ENCODE results near the gene FRMD1.

FRMD1 gene

DNA sequence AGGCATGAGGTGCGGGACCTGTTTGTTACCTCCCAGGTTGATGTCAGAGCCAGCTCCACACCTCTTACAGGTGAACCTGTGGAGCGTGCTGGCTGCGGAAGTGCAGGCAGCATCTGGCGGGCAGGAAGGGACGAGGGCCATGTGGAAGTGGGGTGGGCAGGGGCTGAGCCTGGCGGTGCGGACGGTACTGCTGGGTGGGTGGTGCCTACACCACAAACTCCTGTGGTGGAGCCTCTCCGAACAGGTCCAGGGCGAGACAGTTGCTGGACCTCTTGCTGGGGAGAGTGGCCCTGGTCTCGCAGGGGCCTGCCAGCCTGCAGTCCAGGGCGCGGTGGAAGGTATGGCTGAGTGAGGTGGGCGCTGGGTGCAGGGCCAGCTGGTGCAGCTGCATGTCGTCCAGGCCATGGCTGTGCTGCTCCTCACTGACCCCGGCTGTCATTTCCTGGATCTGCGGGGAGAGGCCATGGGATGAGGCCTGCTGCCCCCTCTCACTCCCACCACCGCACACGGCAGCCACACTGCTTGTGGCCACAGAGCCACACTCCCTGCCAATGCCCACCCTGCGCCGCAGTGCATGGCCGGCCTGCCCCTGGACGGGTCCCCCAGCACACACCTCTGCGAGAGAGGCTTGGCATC is 22.0 kb downstream of the FRMD1 start:
- no peak for DNase-seq (ENCODE audit: low read depth in 1 of 2, low spot score in 1 of 2)

DNA sequence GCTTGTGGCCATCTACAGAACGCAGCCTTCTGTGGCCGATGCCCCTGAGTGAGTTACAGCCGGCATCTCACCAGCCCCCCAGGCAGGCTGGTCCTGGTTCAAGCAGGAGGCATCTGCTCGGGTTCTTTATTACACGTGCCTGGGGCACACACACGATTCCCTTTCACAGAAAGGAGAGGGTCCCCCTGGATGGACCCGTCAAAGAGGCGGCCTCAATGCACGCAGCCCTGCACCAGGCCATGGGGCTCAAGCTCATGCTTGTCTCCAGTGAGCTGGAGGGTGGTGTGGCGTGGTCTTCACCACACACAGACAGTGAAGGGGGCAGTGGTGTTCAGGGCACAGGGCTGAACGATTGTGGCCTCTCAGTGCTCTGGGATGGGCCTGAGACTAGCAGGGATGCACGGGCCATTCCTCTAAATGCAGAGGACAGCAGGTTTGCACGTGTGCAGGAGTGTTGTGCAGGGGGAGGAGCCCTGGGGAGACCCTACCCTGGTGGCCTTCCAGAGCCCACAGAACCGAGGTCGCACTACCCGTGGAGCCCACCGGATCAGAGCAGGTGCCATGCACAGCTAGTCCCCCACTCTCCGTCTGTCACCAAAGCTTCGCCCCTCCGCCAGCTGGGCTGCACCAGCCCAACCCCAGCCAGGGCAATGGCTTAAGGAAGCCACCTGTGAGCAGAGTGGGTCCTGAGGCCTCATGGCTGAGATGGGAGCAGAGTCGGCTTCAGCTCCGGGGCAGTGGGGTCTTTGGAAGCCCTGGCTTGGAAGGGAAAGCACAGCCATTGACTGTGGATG is 23.1 kb downstream of the FRMD1 start:
- DNase-seq (ENCODE audit: low read depth in 1 of 2, low spot score in 1 of 2) = no peak

DNA sequence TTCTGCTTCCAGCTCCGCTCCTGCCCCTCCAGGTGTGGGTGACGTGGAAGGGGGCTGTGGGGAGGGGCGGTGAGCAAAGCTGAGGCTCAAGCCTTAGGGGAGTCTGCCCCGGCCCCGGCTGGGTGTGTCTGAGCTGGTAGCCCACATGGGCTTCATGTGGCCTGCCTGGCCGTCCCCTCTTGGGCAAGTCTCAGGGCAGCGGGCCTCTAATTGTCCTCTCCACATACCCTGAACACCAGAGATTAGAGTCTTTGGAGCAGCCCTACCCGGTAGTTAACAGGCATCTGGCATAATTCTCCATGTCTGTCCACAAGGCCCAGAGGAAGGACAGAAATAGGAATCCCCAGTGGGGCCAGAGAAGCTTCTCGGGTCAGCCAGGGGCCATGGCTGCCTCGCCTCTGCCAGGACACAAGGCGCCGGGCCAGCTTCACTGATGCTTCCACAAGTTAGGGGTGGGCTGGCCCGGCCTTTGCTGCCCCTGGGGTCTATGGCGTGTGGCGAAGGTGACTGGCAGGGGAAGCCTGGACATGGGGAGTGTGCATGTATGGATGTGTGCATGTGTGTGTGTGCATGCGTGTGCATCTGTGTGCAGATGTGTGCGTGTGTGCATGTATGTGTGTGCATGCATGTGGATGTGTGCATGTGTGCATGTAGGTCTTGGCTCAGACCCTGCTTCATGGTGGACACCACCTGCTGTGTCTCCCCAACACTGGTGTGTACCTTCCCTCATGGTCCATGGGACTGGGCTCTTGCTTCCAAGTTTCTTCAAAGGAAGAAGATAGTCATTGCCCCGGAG is 24.0 kb downstream of the FRMD1 start:
- no peak for DNase-seq (ENCODE audit: low read depth in 1 of 2, low spot score in 1 of 2)

DNA sequence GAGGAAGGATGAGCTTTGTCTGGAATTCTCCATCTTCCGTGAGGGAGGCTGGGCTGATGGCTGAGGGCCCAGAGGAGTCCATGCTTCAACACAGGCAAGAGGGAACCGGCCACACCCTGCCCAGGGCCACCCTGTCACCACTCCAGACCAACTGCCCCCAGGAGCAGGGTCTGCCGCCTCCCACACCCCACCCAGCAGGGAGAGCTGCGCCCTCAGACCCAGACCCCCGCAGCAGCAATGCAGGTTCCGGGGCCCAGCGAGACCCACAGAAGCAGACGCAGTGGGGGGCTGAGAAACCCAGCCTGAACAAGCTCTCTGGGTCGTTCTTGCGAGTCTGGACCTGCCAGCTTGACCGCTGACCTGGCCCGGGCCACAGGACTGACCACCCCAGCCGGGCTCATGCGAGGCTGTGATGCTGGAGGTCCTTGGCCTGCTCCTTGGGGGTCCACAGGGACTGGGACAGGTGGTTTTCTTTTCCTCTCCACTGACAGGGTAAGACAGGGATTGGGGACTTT is 25.0 kb downstream of the FRMD1 start:
- DNase-seq (ENCODE audit: low read depth in 1 of 2, low spot score in 1 of 2) = no peak

DNA sequence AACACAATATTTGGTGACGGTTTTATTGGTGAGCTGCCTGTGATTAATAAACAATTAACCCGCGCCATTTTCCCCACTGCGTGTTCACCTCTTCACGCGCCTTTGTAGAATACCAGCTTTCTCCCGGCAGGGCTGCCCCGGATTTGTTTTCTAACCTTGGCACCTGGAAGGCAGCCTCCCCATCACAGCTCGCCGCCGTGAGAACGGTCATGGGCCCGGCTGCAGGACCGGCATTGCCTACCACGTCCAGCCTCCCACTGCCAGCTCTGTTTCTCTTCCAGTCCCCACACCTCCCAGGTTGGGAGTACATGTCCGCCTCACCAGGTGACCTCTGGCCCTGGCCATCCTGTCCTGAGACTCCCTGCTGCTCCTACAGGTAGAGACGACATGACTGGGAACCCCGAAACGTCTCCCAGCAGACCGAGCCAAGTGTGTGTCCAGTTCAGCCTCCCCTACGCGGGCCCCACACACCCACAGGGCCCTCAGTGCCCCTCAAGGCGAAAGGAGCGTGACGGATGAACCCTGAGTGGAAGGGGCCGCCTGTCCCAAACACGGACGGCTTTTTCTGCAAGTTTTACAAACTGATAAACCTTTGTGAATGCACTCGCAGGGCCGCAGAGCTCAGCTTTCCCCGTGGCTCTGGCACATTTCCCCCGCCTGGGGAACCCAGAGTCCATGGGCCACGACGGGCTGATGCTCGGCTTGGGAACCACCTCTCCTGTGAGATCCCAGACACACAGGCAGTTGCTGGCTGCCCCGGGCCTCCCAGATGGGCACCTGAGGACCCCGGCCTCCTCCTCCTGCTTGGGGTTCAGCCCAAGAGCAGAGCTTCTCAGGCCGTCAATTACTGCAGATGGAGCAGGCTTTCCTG is 25.7 kb downstream of the FRMD1 start:
- no peak for DNase-seq (ENCODE audit: low read depth in 1 of 2, low spot score in 1 of 2)

DNA sequence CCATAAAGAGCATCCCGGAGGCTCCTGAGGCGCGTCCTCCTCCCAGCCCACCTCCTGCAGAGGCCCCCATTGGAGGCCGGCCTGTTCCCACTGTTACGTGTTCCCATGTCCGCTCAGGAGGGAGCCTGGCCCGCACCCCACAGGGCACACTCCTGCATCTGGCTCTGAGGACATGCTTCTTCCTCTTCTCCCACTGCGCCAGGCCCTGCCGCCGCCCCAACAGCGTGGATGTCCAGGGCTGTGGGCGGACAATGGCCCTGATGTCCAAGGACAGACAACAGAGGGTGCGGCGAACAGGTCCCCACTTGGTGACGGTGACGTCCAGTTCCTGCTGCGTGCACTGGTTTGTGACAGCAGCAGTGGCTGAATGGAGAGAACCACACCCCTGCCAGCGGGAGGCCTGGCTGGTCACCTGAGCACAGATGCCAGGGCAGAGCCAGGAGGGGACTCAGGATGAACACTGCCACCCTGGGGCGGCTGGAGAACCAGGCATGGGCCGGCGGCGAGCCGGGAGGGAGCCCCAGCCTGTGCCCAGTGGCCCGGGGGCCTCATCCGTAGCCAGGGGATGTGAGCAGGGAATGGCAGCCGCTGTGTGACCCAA is 26.6 kb downstream of the FRMD1 start:
- no peak for DNase-seq (ENCODE audit: low read depth in 1 of 2, low spot score in 1 of 2)

DNA sequence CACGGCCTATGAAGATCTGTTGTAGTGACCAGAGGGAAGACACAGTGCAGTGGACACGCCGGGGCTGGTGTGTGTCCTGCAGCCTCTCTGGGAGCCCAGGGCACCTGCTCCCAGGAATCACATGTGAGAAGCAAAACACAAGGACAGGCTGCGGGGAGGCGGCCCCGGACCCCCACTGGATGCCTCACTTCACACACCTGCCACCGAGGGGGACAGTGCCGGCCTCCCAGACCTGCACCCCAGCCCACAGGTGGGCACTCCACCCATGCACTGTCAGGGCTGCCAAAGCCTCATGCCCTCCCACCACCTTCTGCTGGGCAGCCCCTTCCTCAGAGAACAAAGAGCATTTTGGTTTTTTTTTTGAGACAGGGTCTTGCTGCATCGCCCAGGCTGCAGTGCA is 27.4 kb downstream of the FRMD1 start:
- no peak for DNase-seq (ENCODE audit: low read depth in 1 of 2, low spot score in 1 of 2)

DNA sequence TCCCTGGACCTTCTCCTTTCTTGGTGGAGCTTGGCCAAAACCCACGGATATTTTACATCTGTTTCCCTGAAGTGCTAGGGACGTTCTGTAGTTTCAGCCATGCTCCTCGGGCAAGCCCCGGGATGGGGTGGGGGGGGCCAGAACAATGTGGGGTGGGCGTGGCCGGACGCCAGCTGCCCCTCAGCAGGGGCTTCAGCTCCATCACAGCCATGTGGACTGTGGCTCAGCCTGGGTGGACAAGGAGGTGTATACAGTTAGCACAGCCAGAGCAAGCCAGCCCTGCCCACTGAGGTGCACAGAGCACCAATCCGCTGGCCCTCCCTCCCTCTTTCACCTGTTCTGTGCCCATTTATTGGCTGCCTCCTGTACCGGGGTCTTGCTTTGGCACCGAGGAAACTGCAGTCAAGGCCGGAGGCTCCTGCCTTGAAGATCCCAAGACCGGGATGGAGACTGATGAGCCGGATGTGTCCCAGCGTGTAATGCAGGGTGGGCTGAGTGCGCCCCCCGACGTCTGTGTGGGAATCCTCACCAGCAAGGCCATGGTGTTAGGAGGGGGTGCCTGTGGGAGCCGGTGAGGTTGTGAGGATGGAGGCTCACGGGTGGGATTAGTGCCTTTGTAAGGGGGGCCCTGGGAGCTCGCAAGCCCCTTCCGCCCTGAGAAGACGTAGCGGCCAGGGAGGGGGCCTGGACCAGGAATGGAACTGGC is 28.0 kb downstream of the FRMD1 start:
- DNase-seq (ENCODE audit: low read depth in 1 of 2, low spot score in 1 of 2) = no peak

DNA sequence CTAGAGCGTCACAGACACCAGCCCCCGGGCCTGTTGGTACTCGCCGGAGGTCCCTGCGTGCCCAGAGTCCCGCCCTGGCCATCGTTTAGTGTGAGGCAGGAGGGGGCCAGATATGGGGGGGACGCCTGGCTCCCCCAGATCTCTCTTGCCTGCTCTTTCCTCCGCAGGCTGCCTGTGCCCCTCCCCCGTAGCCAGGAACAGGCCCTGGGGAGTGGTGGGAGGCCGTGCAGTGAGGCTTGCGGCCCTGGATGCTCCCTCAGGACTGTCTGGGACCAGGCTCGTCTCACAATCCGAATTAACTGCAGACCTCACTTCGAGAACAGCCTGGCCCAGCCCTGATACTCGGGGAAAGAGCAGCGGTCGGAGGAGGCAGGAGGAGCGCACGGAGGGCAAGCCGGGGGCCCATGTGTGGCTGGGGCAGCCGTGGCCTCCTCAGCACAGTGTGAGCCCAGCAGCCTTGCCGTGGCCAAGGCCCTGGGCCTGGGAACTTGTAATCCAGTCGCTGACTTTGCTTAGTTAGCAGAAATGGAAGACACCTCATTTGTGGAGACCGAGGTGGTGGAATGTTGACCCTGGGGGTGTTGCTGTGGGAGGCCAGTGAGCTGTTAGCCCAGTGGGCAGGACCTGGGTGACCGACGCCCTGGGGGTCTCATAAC is 28.7 kb downstream of the FRMD1 start:
- no peak for DNase-seq (ENCODE audit: low read depth in 1 of 2, low spot score in 1 of 2)

DNA sequence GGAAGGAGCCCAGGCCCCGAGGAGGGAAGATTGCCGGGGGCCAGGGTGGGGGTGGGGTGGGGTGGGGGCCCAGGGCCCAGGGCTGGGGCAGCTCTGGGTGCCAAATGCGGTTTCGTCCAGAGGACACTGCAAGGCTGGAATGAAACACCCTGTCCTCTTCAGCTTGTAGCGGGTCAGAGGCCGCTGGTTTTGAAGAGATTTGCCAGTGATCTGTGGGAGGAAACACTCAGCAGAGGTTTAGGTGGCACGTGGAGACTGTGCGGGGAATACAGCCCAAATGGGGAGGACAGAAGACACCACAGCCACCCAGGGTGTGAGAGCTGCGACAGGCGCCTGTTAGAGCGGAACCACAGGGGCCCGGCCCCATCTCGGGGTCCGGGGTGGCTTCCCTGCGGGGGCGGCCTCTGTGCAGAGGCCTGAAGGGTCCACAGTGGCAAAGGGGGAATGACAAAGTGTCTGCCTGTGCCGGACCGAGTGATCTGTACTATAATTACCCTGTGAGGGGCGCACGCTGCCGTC is 29.2 kb downstream of the FRMD1 start:
- no peak for DNase-seq (ENCODE audit: low read depth in 1 of 2, low spot score in 1 of 2)

DNA sequence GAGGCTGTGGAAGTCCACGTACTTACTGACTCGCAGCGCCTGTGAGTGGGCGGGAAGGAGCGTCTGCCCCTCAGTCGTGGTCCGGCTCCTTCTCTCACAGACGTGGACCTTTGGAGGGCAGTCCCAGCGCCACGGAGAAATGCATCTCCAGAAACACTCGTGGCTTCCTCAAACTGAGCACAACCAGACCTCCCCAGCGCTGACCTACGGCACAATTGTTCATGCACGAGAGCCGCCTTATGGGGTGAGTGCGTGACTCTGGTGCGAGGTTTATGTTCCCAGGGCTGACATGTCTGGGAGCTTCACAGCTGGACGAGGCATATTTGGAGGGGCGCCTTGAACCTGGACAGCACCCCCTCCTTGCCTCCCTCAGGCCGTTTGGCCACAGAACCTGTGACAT is 29.7 kb downstream of the FRMD1 start:
- no peak for DNase-seq (ENCODE audit: low read depth in 1 of 2, low spot score in 1 of 2)

DNA sequence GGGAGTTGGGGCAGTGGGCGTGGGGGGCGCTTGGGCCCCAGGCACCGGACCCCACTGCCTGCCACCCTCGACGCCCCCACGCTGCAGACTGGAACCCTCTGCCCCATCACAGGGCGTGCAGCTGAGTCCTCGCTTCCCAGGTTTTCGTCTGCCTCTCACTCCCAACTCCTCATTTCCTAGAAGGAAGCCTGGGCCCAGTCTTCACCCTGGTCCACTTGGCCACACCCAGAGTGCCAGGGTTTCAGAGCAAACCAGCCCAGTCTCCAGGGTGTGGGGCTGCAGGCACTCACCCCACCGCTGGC is 30.3 kb downstream of the FRMD1 start:
- DNase-seq (ENCODE audit: low read depth in 1 of 2, low spot score in 1 of 2) = no peak

DNA sequence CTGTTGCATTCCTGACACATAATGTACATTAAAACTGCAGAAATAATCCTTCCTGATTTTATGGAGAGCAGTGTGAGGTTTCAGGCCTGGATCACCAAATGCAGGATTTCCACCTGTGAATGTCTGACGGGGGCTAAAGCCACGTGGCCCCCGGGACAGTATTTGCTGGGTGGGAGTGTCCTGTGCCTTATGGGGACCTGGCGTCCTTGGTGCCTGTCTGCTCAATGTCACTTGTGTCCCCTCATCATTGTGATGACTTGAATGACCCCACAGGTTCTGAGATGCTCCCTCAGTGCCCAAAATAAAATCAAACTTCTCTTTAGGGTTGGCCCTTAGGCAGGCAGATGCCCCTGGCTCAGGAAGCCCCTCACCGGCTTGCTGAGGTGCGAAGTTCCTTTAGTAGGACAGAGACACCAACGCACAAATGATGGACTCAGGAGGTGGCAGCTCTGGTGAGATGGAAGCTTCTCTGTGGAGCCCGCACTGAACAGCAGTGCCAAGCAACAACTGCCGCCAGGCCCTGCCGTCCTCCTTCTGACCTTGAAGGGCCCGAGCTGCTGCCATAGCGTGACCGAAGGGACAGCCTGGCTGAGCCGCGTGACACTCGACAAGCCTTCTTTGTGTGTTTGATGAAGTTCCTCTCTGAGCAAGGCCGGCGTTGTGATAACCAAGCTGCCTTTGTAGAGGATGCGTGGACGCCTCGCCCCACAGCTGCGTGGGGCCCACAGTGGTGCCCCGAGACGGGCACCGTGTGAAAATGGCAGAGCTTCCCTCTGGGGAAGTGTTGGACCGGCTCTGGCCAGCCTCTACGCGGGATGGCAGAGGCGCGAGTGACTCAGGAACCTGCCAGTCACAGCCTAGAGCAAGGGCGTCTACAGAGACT is 30.9 kb downstream of the FRMD1 start:
- DNase-seq (ENCODE audit: low read depth in 1 of 2, low spot score in 1 of 2) = no peak

DNA sequence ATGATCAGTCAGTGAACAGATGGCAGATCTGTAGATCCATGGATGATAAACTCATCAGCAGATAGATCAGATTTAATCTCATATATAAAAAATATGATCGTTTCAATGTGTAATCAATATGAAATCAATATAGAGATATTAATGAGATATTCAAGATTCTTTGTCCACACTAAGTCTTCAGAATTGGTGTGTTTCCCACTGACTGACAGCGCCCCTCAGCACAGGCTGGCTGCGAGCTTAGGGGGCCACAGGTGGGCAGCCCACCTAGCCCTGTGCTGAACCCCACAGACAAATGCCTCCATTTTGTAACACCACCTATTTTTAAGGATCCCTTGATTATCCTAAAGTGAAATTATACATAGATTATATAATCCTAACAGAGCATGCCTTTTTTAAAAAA is 32.3 kb downstream of the FRMD1 start:
- no peak for DNase-seq (ENCODE audit: low read depth in 1 of 2, low spot score in 1 of 2)

DNA sequence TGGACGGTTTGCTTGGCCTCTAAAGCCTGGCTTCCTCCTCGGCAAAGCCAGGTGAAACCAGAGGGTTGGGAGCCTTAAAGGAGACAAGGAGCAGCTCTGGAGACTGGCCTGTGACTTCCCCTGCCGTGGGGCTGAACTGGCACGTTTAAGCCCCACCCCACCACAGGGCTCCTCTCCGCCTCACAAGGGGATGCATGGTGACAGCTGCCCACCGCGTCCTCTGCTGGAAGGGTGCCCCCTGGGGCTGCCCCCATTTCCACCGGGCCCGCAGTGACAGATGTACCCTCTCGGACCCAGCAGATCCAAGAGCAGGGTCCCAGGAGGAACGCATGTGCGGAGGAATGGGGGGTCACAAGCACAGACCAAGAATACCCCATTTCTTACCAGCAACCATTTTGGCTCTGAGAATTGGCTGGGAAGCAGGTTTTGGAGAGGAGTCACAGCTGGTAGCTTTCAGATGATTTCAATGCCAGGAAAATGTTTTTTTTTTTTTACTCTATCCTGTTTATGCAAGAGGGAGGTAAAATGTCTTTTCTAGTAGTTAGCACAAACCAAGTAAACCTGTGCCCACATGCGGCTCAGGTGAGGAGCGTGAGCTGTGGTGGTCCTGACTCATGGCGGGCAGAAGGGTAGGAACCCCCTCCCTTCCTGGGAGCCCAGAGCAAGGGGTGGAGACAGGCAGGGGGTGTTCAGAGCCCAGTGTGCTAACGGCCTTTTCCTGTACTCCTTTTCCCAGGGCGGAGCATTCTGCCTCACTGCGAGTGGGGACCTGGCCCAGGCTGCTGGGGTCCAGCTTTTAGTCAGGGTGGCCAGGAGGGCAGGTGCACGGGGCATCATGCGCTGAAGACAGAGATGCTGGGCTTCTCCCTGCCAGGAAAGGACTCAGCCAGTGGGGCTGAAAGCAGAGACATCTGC is 33.0 kb downstream of the FRMD1 start:
- no peak for DNase-seq (ENCODE audit: low read depth in 1 of 2, low spot score in 1 of 2)

DNA sequence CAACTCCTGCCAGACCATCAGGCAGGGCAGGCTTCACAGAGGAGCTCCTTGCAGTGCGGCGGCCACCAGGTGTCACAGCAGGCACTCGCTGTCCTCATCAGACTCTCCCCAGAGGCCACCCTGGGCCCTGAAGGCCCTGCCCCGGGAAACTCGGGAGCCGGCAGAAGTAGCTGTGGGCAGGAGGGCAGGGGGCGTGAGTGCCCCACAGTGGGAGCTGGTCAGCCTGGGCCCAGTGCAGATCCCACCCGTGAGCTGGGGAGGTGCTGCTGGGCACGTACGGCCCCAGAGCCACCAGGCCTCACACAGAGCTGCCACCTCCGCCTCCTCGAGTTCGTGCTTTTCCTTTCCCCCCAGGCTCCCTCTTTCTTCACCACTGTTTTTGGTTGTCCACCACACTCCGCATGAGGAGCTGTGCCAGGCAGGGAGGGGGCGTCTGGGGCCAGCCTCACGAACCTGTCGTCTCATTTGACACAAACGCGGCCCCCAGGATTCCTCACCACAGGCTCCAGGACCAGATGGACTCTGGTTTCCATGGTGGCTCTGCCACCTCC is 33.8 kb downstream of the FRMD1 start:
- no peak for DNase-seq (ENCODE audit: low read depth in 1 of 2, low spot score in 1 of 2)

DNA sequence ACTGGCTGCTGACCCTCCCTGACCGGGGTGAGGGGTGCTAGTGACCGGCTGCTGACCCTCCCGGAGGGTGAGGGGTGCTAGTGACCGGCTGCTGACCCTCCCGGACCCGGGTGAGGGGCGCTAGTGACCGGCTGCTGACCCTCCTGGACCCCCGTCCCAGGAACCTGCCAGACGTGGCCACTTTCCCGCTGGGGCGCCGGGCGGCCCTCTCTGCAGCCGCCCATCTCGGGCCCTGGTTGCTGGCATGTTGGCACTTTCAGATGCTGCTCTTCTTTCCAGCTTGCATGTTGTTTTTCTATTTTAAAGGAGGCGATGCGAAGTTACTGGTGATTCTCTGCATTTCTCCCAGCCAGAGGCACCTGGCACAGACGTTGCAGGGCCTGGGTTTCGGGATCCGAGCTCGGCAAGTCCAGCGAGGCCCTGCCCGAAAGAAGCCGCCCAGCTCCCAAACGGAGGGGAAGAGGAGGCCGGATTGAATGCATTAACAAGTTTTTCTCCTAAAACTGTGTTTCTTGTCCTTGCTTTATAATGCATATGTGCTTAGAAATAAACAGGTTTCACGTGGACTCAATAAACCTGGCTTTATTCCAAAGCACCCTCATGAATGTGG is 34.4 kb downstream of the FRMD1 start:
- no peak for DNase-seq (ENCODE audit: low read depth in 1 of 2, low spot score in 1 of 2)

Data from stimulated activated CD4-positive, alpha-beta T cell treated with anti-CD3 and anti-CD28 coated beads, Interleukin-15, amount 100 ng/mL, for 1 hour (primary cell).